HG02981 (cell line): ENCODE measurements around the gene COPRS.
"Not testable (repeated sequence)": the region's sequence is repeated elsewhere in the genome, so short reads cannot be mapped to it uniquely, and the experiment has no call there.

ENCODE experiments used
- ATAC-seq: cut with Tn5 transposase; IDR thresholded peaks from one replicate; pipeline ENCODE4 v1.9.1; 2021; ENCODE audit warnings: mild to moderate bottlenecking, moderate library complexity; ENCODE audit not compliant: unreplicated experiment

The COPRS gene

DNA sequence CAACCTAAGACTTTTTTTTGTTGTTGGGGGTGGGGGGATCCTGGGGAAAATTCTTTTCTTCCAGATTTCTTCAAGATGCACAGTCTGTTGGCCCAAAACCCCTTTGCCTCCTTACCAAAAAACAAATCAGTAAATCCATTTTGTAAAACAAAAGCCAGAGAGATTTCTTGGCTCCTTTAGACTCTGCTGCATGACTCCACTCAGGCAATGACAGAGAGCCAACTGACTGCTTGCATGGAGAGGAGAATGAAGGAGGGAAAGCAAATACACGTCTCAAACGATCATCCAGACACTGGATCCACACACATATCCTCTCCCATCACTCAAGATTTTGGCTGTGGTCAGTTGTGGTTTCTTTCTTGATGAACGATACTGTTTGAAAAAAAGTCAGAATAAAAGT is 13.8 kb downstream of the COPRS start:
- no peak for ATAC-seq

DNA sequence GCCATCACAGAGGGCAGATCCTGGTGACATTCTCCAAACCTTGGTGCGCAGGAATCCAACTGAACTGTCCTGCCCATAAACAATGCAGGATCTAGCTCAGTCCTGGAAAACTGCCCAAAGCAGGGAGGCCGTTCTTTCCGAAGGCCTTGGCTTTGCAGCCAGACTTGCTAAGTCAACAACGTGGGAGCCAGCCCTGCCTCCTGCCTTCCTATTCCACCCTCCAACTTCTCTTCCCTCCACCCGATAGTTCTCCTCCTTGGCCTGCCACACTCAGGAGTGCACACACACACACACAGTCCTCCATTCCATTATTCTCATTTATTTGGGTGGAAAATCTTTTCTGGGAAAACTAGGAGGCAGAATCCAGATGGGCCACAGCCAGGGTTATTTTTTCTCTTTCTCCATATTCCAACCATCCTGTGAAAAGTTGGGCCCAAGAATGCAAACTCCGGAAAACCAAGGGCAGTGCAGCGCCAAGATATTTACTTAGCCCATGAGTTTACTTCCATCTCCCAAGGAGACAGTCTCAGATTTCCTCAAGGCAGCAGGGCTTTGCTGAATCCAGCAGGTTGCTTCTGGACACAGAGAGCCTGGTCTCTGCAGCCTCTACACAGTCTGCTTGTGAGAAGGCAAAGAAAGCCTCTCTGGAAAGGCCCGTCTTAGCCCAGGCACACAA is 15.8 kb downstream of the COPRS start:
- ATAC-seq: no peak

DNA sequence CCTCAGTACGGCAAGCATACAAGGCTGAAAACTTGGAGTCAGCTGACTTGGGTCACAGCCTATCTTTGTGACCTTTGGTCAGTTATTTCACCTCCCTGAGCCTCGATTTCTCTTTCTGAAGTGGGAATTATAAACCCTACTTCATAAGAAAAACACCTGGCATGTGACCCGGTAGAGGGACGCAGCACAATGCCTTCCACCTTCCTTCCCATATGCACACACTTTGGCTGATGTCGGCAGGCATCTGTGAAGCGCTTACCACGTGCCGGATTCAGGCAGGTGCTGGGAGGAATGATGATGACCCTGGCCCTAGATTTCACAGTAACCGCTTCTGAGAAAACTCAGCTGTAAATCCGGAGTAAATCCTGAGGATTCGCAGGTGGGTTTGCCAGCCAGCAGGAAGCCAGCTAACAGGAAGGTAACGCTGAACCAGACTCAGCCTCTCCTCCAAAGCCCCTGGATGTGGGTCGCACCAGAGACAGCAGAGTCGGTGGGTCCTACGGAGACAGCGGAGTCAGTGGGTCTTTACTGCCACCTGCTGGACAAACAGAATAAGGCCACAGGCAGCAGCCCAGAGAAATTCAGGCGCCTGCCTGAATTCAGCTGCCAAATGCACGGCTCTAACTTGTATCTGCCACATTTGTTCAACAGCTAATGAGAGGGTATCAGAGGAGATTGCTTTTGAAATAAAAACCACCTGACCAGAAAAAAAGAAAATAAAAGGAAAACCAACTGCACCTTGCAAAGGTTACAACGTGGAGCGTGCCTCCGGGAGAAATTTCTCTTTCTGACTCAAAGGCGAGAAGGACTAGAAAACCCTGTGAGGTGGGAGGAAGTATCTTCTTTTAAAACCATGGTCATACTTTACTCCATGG is 16.6 kb downstream of the COPRS start:
- ATAC-seq: no peak

DNA sequence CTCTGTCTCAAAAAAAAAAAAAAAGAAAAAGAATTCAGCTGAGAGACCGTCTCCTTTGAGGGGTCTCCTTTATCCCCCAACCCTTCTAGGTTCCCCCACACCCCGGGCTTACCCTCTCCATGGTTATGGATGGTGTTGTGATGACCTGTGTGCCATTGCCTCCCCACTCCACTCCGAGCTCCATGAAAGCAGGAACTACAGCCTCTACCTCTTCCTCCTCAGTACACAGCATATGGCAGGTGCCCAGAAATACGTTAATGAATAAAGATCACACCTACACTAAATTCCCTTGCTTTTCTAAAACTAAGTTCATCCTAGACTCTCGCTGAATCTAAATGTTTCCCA is 17.2 kb downstream of the COPRS start:
- no peak for ATAC-seq

DNA sequence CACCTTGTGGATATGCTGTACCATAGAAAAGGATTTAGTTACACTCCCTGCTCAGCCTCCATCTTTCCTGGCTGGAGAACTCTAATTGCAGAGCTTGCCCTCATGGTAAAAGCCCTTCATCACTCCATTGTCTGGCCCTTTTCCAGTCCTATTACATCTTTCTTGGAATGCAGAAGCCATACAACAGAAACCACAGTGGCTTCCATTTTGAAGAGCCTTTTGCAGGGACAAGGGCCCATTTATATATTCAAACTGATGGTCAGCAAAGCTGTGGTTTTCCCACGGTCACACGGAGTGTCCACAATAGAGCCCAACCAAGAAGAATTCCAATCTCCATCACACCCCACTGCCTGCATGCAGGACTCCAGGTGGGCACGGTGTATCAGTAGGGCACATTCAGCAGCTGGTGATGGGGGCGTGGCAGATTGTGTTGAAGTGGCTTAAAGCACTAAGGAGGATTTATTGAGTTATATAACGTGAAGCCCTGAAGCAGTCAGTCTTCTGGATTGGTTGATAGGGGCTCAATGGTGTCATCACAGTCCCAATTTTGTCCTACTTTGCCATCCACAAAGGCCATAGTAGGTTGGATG is 20.3 kb downstream of the COPRS start:
- no peak for ATAC-seq

DNA sequence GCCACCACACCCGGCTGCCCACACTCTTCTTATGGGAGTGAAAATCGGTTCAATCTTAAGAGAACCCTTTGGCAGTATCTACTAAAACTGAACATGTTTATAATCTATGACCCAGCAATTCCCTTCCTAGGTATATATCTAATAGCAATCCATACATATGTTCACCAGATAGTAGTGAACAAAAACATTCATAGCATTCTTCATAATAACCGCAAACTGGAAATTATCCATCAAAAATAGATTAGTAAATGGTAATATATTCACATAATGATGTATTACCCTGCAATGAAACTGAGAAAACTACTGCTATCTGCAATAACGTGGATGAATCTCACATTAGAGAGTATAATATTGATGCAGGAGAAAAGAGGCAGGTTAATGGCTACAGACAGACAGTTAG is 23.1 kb downstream of the COPRS start:
- no peak for ATAC-seq

DNA sequence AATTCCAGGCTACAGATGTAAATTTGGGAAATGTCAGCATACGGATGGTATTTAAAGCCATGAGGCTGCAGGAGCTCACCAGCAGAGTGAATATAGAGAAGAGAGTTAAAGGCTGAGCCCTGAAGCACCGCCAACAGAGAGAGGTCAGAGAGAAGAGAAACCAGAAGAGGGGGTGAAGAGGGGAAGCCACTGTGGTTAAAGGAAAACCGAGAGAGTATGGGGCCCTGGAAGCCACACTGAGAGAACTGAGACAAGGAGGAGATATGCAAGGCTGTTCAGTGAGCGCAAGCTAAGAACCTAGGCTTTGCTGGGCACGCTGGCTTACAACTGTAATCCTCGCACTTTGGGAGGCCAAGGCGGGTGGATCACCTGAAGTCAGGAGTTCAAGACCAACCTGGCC is 24.6 kb downstream of the COPRS start:
- ATAC-seq: no peak

DNA sequence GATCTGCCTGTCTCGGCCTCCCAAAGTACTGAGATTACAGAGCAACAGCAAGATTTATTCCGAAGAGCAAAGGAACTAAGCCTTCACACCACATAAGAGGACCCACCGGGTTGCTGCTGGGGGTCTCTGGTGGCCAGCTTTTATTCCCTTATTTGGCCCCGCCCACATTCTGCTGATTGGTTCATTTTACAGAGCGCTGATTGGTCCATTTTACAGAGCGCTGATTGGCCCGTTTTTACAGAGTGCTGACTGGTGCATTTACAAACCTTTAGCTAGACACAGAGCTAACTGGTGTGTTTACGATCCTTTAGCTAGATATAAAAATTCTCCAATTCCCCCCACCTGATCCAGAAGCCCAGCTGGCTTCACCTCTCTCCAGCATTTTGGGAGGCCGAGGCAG is 26.3 kb downstream of the COPRS start:
- no peak for ATAC-seq

DNA sequence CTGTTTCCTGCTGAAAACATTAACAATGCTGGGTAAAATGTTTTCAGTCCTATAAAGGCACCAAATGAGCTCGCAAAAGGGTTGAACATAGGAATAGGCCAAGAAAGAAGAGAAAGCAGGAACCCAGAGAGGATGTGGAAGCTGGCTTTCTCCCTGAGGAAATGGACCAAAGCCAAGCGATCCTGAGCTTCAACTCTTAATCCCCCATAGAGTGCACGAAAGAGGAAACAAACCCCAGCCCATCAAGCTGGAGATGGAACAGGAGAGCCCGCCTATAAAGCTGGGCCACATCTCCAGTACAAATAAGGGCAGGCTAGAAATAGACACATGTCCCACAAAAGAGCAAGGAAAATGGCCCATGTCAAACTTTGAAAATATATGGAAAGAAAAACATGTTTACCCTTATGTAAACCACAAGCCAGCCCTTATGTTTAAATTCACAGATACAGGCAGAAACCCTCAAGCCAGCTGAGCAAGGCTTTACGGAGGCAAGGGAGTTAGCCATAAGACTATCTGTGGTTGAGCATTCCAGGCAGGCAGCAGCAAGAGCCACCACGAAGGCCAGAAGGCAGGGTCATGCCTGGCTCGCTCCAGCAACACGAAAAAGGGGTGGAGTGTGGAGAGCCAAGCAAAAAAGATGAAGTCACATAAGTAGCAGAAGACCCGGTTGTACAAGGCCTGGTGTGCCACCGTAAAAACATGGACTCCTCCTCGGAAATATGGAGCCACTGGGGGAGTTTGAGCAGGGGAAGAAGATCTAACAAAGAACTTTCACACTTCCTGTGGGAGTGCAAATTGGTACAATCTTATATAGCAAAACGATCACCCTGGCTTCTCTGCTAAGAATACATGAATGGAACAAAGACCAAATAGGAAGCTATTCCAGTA is 27.8 kb downstream of the COPRS start:
- no peak for ATAC-seq

DNA sequence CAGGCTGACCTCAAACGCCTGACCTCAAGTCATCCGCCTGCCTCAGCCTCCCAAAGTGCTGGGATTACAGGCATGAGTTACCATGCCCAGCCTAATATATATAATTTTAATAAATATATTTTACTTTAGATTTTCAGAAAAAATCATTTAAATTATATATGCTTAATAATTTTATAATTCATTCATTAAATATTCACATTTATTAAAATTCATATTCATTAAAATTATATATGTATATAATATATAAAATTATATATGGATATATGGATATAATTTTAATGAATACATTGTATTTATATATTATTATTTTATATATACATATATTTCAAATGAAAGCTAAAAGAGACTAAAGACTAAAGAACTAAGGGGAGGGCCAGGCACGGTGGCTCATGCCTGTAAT is 29.4 kb downstream of the COPRS start:
- no peak for ATAC-seq

DNA sequence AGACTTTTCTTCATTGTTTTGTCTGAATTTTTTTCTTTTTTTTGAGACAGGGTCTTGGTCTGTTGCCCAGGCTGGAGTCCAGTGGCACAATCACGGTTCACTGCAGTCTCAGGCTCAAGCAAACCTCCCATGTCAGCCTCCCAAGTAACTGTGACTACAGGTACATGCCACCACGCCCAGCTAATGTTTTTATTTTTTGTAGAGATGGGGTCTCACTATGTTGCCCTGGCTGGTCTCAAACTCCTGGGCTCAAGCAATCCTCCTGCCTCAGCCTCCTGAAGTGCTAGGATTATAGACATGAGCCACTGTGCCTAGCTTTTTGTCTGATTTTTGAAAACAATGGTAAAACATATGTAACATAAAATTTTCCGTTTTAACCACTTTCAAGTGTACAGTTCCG is 30.1 kb downstream of the COPRS start:
- not testable (repeated sequence) for ATAC-seq

DNA sequence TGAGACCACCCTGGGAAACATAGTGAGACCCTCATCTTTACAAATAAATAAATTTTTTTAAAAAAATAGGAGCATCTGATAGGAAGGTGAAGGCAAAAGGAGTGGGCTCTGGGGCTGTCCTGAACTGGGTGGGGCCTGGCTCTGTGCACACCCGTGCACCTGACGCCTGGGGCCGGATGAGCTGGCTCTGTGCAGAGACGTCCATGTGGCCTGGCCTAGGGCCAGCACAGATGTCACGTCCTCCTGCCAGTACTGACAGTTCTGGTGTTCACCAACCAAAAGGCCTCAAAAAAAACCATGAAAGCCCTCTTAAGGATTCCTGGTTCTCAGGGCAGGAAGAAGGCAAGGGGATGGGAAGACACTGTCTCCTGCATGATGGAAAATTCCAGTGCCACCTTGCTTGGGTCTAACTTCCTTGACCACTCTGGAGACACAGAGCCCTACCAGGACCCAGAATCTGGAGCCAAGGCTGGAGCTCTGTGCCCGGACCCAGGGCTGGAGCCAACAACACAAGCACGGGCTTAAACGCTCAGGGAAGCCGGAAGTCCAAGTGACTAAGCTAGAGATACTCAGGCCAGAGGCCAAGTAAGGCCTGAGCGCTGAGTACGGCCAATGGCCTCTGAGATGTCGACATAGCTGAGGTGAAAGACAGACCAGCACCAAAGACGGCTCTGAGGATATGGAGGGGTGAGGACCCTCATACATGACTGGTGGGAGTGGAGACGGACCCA is 32.9 kb downstream of the COPRS start:
- ATAC-seq: no peak

DNA sequence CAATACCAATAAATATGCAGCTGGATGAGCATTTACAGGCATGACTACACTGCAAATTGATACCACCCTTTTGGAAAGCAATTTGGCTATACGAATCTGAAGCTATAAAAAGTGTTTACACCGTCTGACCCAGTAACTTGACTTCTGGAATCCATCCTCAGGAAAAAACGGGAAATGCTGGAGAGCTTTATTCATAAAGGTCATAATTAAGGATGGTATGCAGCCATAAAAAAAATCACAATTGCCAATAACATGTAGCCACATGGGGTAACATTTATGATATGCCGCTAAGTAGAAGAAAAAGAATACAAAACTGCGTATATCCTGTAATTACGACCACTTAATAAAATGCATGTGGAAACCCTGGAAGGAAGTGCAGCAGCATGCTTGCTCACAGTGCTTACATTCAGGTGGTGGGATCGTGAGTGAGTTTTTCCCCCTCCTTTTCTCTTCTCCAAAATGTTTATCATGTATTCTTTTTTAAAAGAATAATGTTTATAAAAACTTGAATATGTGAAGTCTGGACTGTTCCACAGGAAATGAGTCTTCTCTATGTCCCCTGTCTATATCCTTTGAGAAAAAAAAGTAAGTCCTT is 34.2 kb downstream of the COPRS start:
- ATAC-seq: no peak

DNA sequence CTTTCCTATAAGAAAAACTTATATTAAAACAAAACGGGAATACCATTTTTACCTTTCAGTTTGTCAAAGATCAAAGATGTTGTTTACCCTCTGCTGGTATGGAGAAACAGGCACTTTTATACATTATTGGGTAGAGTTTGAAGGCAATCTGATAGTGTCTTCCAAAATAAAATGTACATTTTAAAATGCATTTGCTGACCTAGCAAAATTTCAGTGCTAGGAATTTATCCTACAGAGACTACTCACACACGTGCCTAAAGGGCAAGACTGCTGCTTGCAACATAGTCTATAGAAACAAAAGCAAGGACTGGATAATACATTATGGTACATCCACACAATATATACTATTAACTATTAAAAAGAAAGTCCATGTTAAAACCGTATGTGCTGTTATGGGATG is 36.0 kb downstream of the COPRS start:
- ATAC-seq: no peak

DNA sequence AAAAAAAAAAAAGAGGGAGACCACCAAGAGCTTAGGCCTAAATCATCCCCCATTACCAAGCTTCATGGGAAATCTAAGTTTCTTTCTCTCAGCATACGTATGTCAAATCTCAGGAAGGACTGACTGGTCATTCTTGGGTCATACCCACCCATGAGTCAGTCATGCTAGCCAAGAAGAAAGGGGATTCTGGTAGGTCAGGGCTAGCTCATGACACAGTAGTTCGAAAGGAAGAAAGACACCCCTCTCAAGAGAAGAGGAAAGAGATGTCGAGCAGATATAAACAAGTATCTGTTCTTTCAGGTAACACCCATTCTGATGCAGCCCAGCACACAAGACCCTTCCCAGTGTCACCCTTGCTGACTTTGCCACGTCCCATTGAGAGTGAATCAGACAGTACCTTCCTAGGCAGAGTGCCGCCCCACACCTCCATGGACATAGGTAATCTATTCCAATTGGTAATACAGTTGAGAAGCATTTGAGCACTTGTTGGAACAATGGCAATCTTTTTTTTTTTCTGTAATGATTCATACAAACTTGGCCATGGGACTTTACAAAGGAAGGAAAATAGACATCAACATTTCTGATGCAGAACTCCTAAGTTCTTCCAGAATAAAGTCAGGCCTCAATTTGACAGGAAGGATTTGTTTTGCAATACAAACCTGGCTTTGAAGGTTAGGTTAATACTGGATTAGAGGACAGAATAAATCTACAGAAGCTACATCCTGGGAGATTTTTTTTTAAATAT is 38.2 kb downstream of the COPRS start:
- no peak for ATAC-seq

DNA sequence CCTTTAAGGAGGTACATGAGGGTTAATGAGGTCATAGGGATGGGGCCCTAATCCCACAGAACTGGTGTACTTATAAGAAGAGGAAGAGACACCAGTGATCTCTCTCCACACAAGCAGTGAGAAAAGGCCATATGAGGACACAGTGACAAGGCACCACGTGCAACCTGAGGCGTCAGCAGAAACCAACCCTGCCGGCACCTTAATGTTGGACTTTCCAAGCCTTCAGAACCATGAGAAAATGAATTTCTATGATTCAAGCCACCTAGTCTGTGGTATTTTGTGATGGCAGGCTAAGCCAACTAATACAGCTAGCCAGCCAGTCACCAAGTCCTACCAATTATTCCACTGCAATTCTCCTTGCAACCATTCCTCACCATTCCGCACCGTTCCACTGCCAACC is 39.5 kb downstream of the COPRS start:
- no peak for ATAC-seq

DNA sequence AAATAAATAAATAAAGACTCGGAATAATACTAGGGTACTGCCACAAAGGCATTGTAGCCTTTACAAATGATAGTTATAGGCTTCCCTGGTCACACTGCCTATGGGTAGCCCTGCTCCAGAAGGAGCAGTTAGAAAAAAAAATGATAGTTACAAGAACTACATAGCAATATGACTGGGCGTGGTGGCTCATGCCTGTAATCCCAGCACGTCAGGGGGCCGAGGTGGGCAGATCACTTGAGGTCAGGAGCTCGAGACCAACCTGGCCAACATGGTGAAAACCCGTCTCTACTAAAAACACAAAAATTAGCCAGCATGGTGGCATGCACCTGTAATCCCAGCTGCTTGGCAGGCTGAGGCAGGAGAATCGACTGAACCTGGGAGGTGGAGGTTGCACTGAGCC is 40.2 kb downstream of the COPRS start:
- ATAC-seq: not testable (repeated sequence)

DNA sequence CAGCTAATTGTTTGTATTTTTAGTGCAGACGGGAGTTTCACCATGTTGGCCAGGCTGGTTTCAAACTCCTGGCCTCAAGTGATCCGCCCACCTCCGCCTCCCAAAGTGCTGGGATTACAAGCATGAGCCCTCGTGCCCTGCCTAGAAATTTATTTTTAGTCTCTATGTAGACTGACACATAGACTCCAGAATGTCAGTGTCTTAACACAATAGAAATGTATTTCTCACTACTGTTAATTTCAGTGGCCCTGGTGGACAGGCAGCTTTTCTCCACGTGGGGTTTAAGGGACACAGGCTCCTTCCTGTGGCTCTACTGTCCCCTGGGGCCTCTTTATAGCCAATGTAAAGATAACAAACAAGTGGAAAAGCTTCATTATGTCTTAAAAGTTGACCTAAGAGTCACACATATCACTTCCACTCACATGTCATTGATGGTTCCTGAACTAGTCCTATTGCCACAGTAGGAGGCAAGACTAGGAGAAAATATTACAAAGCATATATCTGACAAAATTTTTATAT is 43.8 kb downstream of the COPRS start:
- no peak for ATAC-seq

DNA sequence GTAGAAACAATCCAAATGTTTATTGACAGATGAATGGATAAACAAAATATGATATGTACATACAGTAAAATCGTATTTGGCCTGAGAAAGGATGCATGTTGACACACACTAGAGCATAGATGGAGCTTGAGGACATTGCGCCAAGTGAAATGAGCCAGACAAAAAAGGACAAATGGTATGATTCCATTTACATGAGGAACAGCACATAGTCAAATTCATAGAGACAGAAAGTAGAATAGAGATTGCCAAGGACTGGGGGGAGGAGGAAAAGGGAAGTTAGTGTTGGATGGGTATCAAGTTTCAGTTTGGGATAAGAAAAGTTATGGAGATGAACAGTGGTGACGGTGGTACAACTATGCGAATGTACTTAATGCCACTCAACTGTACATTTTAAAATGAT is 47.9 kb downstream of the COPRS start:
- ATAC-seq: no peak
